SU-DHL-6 (cell line): Measurements from ENCODE around the gene HOXB3.

ENCODE experiments used
- CTCF ChIP-seq: fragments of 200-600 bp; sonication (generic); IDR thresholded peaks from one replicate; pipeline ENCODE4 v1.5.1; 2017; ENCODE audit warnings: antibody characterized with exemption, mild to moderate bottlenecking, low read length, moderate library complexity; ENCODE audit not compliant: insufficient read depth, poor library complexity, severe bottlenecking
- EZH2phosphoT487 ChIP-seq: fragments of 200-600 bp; sonication (generic), shearing (Covaris generic); conservative IDR thresholded peaks from 2 replicates; pipeline ENCODE4 v1.6.1; 2018; ENCODE audit warnings: mild to moderate bottlenecking, antibody characterized with exemption, low read length, moderate library complexity, mixed read lengths

- TF ChIP-seq EZH2phosphoT487 (no peak), CTCF (no peak)
Observed at GRCh38 chr17:48548523-48549280, 41.3 kb downstream of the HOXB3 start.
